GM19463 (cell line): ENCODE measurements around the gene HSPB6.

Experiments
- ATAC-seq: cut with Tn5 transposase; IDR thresholded peaks from one replicate; pipeline ENCODE4 v1.9.1; 2021; ENCODE audit warnings: mild to moderate bottlenecking, moderate library complexity; ENCODE audit not compliant: unreplicated experiment

The HSPB6 gene

GRCh38 chr19:35717665-35718344 lies 39.0 kb downstream of the HSPB6 start, which contains the start of gene KMT2B:
Gene KMT2B (plus strand): TSS chr19:35718003. CDS start chr19:35718019, 16 bp downstream.
- no peak for ATAC-seq

DNA sequence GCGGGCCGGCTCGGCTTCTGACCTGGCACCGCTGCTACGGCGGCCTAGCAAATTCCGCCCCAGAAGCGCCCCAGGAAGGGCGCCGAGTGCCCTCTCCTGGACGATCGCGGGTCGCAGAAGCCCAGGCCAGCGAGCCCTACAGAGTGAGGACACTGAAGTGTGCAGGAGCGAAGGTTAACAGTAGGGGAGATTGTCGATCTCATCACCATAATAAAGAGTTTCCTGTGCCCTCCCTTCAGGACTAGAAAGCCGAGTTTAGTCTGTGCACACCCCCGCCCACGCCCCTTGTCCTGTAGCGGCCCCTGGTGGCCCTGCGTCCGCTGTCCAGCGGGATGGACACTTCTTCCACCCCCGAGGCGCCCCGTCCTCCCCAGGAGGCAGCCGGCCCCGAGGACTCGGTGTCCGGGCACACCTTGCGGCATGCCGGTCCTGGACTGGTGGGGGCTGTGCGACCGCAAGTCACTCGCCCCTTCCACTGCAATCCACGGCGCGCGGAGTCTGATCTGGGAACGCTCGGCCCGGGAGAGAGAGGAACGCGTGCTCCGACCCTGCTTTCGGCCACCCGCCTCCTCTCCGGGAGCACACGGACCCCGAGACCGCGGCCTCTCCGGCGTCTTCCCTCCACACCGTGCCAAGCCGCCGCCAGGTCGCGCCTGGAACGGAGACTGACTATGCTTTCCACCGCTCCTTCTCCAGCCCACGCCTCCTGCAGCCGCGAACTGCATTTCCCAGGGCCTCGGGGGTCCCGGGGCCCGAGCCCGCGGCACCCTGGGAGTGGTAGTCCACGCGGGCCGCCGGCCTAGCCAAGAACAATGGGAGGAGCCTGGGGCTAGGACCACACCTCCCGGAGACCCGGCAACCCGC lies 39.8 kb downstream of the HSPB6 start:
- peak; percentile 56 for ATAC-seq

DNA sequence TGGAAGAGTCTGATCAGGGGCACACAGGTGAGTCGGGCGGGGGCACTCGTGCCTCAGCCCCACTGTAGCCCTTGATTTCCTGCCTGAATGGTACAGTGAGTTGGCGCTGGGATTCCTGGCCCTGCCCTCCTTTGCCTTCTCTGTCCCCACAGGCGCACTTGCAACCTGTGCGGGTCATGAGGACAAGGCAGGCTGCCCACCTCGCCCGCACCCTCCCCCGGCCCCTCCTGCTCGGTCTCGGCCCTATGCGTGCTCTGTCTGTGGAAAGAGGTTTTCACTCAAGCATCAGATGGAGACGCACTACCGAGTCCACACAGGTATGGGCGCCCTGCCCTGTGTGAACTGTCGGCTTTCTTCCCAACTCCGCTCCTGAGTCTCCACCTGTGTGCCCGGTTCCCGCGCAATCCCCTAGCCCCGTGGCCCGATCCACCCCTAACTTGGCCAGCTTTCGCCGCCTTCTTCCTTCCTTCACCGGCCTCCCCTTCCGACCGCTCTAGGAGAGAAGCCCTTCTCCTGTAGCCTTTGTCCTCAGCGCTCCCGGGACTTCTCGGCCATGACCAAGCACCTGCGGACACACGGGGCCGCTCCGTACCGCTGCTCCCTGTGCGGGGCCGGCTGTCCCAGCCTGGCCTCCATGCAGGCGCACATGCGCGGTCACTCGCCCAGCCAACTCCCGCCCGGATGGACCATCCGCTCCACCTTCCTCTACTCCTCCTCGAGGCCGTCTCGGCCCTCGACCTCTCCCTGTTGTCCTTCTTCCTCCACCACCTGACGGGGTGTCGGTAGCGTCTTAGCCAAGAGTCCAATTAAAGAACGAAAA lies 40.6 kb downstream of the HSPB6 start:
- ATAC-seq: no peak

- ATAC-seq: no peak
Measured at GRCh38 chr19:35715355-35715809, 41.4 kb downstream of the HSPB6 start.

- no peak for ATAC-seq
Measured at GRCh38 chr19:35714601-35715354, 42.1 kb downstream of the HSPB6 start.

DNA sequence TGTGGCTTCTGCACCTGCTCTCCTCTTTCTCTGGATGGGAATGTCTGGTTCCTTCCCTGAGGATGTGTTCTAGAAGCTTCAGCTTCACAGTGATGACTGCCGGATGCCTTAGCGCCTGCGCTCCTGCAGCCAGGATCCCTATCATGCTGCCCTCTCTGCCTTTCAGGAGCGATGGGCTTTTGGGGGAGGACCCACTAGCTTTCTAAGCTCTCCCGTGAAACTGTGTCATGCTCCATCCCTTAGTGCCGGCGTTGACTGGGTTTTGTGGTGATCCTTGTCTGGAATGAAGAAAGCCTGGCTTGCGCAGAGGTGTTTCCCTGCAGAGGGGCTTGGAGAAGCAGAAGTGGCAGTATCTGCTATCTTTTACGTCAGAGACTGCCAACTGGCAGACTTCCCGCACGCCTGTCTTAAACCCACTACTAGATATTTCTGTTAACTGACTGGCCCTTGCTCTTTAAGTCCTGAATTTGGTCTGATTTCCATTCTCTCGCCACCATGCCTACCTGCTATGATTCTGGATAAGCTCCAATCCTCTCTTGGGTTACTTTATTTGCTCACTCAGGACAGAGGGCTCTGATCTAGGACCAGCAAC lies 42.8 kb downstream of the HSPB6 start:
- ATAC-seq: no peak

- no peak for ATAC-seq
Measured at GRCh38 chr19:35713506-35713850, 43.4 kb downstream of the HSPB6 start.

- no peak for ATAC-seq
Measured at GRCh38 chr19:35712567-35713505, 44.0 kb downstream of the HSPB6 start.

DNA sequence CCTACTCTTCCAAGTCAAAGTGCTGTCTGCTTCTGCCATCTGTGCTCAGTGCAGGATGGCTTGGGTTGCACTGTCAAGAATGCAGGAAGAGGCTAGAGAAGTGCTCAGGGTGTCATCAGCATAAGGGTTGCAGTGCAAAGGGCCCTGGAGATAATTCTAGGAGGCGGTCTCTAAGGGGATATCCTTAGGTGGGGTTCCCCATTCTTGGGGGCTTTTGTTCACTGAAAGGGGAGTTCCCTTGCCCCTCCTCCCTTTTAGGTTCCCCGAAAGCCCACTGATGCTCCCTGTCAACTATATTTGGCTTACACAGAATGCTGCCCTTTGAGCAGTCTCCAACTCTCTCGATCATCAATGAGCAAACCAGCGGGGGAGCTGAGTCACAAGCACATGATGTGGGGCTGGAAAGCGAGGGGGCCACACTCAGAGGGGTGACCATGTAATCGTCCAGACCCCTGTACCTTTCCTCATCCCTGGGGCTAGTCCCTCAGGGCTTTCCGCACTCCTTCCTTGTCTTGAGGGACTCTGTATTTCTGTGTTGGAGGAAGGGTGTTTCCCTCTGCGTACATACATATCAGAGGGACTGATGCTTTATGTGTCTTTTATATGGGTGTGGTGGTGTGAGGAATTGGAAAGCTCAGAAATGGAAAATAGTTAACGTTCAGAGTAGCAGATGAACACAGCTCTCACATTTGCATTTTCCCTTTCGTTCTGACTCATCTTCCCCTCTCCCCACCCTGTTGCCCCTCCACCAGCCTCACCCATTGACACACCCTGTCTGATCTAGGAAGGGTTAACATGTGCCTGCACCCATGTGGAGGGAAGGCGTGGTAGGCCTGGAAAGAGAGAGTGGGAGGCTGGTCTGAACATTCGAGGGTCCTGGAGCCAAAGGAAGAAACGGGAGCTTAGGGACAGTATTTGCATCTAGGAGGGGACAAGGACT lies 45.8 kb downstream of the HSPB6 start:
- peak; percentile 36 for ATAC-seq

GRCh38 chr19:35708391-35708790 lies 48.4 kb downstream of the HSPB6 start:
- ATAC-seq: no peak
